ENCODE measurements around the gene UNC5CL. TPM values are rescaled to one million over a fixed set of nuclear protein-coding genes. Genes with fewer than 3 reads are reported as not detected.

Gene UNC5CL
- total RNA-seq, 1 experiment from 2014 or later = 2.2 TPM

DNA sequence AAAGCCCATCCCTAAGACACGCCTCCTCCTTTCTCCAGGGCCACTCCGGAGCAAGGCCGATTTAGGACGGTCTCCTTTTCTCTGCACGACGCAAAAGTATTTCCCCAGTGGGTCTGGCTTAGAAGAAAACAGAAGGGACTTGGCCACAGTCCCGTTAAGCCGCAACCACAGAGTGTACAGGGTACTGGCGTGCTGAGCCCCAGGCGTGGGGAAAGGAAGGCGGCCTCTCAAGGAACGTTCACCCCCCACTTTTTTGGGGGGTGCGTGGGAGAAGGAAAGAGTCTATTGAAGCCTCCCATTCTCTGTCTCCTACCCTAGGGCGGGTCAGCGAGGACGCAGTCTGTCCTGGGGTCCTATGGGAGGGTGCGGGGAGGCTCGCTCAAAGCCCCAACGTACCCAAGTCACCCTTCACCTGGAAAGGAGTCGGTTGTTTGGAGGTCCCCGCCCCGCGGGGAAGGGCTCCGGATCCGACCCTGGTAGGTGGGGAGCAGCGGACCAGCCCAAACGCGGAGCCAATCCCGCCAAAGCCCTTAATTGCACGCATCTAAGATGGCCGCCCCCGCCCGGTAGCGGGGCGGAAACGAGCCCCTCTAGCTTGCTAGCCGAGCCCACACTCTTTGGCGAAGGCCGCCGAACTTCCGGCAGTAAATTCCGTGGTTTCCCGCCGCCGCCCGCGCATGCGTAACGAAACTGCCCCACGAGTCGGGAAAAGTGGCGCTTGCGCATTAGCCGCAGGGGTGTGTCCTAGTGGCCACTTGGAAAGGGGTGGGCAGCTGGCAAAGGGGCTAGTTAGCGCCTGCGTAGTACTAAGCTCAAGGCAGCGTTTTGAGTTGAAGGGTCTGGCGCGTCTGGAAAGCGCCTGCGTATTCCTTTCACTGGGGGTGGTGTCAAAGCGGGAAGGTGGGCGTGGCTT, 33.2 kb upstream of the UNC5CL start, which contains the start of gene OARD1 (continued):
- TF ChIP-seq YY1 (IDR thresholded peaks at IDR 0.05; ENCODE audit: extremely low read depth, insufficient replicate concordance, low read depth, low read length) (peak; percentile 97), ELF1 (IDR thresholded peaks at IDR 0.05; ENCODE audit: borderline replicate concordance, low read depth) (peak; percentile 54; the same call in 1 of the 2 replicates), RAD21 (IDR thresholded peaks at IDR 0.05; ENCODE audit: low read depth) (no peak), POLR2A (IDR thresholded peaks at IDR 0.05; ENCODE audit: borderline replicate concordance, extremely low read depth, insufficient read depth, insufficient read length) (peak; percentile 25), ZFX (IDR thresholded peaks at IDR 0.05) (0 out of 2 replicates have a peak, but pooled peaks have one; percentile 22)
- TF ChIP-seq, protein P1, sequence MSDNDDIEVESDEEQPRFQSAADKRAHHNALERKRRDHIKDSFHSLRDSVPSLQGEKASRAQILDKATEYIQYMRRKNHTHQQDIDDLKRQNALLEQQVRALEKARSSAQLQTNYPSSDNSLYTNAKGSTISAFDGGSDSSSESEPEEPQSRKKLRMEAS (IDR thresholded peaks at IDR 0.05) = no peak

DNA sequence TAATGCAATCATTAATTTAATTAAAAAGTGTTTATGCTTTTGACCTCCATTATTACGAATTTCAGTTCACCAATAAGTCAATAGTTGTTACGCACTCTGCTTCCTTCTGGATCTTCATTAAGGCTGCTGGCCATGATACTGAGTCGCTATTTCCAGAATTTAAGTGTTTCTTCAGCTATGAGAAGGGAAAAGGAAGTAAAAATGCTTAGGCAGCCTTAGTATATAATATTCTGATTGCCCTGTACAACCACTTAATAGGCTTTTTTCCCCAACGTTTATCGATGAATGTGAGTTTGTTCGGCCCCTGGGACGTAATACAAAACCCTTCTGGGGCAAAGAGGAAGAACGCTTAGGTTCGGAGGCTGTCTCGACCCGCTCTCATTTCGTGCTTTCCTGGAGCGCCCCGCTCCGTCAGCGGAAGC, 32.5 kb upstream of the UNC5CL start:
- BruUV-seq (replicated peaks) = TSS peak; percentile 60
- ChIA-PET RAD21 (ENCODE audit: low non-redundant PET in 1 of 2, low total read pairs in 2 of 2, uncharacterized antibody in 2 of 2, unreplicated experiment in 2 of 2) (no interaction called here), POLR2A (no interaction called here), CTCF (interaction anchor here (2.8 kb wide), 1 partner anchor 31 kb away, joined by 9 read pairs; the partner anchor contains the start of gene UNC5CL)
- H3K9ac ChIP-seq (ENCODE audit: low read length) = peak overlapping the region; percentile 94
- no peaks in the 10 kb centered on the region for H3K9me3 ChIP-seq (ENCODE audit: control insufficient read depth in 1 of 2, insufficient read depth in 1 of 2, low read depth in 1 of 2, low read length in 2 of 2)
- peak overlapping the region; percentile 93 for H3K4me2 ChIP-seq (ENCODE audit: low read length)
- H3K27ac ChIP-seq (ENCODE audit: low read depth, low read length) = peak overlapping the region; percentile 98
- peak overlapping the region; percentile 67 to 77 for H3K4me3 ChIP-seq (replicated peaks in 1 of 2; ENCODE audit: low read depth in 1 of 2, low read length in 2 of 2)
- intact Hi-C loops (cut with micrococcal nuclease) = no loop called here
- no peaks in the 10 kb centered on the region for H3K9me2 ChIP-seq (ENCODE audit: insufficient read depth)
- DNase-seq (ENCODE audit: low read depth, low spot score) (no peak), ATAC-seq (no peak)
- no peak overlapping the region for H2AFZ ChIP-seq (ENCODE audit: low read depth, low read length, poor library complexity, severe bottlenecking)
- H3K36me3 ChIP-seq (ENCODE audit: control insufficient read depth in 1 of 2, insufficient read depth in 2 of 2, low read length in 2 of 2) = no peaks in the 10 kb centered on the region
- no peaks in the 10 kb centered on the region for H4K20me1 ChIP-seq (ENCODE audit: insufficient read depth)
- peaks cover 7 to 16% of the 10 kb centered on the region in 2 experiments; a peak in 3 of 4 replicates for H3K4me1 ChIP-seq (ENCODE audit: control insufficient read depth in 1 of 2, insufficient read depth in 2 of 2, low read length in 2 of 2)
- no peaks in the 10 kb centered on the region for H3K27me3 ChIP-seq (ENCODE audit: insufficient read depth, low read length)
- peaks cover 45% of the 10 kb centered on the region for H3K79me2 ChIP-seq (ENCODE audit: insufficient read depth, low read length)
- no peak for TF ChIP-seq SRF (IDR thresholded peaks at IDR 0.05; ENCODE audit: low read depth)
- TF ChIP-seq POLR2A (IDR thresholded peaks at IDR 0.05; ENCODE audit: borderline replicate concordance, extremely low read depth, insufficient read depth, insufficient read length) = no peak
- no peak for TF ChIP-seq TCF7L2 (IDR thresholded peaks at IDR 0.05; ENCODE audit: borderline replicate concordance, extremely low read depth, insufficient read depth, insufficient read length)
- TF ChIP-seq, protein P2, sequence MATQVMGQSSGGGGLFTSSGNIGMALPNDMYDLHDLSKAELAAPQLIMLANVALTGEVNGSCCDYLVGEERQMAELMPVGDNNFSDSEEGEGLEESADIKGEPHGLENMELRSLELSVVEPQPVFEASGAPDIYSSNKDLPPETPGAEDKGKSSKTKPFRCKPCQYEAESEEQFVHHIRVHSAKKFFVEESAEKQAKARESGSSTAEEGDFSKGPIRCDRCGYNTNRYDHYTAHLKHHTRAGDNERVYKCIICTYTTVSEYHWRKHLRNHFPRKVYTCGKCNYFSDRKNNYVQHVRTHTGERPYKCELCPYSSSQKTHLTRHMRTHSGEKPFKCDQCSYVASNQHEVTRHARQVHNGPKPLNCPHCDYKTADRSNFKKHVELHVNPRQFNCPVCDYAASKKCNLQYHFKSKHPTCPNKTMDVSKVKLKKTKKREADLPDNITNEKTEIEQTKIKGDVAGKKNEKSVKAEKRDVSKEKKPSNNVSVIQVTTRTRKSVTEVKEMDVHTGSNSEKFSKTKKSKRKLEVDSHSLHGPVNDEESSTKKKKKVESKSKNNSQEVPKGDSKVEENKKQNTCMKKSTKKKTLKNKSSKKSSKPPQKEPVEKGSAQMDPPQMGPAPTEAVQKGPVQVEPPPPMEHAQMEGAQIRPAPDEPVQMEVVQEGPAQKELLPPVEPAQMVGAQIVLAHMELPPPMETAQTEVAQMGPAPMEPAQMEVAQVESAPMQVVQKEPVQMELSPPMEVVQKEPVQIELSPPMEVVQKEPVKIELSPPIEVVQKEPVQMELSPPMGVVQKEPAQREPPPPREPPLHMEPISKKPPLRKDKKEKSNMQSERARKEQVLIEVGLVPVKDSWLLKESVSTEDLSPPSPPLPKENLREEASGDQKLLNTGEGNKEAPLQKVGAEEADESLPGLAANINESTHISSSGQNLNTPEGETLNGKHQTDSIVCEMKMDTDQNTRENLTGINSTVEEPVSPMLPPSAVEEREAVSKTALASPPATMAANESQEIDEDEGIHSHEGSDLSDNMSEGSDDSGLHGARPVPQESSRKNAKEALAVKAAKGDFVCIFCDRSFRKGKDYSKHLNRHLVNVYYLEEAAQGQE (IDR thresholded peaks at IDR 0.05; ENCODE audit: low read depth) = no peak
- TF ChIP-seq FOSL1 (IDR thresholded peaks at IDR 0.05; ENCODE audit: low read depth) = no peak
- 0 out of 2 replicates have a peak, but pooled peaks have one; percentile 55 for TF ChIP-seq SIN3A (IDR thresholded peaks at IDR 0.05; ENCODE audit: low read depth)
- no peak for TF ChIP-seq EZH2 (IDR thresholded peaks at IDR 0.05)
- TF ChIP-seq EZH2phosphoT487 (IDR thresholded peaks at IDR 0.05; ENCODE audit: borderline replicate concordance) = no peak
- TF ChIP-seq, protein P3, sequence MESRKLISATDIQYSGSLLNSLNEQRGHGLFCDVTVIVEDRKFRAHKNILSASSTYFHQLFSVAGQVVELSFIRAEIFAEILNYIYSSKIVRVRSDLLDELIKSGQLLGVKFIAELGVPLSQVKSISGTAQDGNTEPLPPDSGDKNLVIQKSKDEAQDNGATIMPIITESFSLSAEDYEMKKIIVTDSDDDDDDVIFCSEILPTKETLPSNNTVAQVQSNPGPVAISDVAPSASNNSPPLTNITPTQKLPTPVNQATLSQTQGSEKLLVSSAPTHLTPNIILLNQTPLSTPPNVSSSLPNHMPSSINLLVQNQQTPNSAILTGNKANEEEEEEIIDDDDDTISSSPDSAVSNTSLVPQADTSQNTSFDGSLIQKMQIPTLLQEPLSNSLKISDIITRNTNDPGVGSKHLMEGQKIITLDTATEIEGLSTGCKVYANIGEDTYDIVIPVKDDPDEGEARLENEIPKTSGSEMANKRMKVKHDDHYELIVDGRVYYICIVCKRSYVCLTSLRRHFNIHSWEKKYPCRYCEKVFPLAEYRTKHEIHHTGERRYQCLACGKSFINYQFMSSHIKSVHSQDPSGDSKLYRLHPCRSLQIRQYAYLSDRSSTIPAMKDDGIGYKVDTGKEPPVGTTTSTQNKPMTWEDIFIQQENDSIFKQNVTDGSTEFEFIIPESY (IDR thresholded peaks at IDR 0.05; ENCODE audit: extremely low read depth, insufficient replicate concordance, low read length) = no peak
- no peak for TF ChIP-seq JUND (IDR thresholded peaks at IDR 0.05)
- TF ChIP-seq EGR1 (IDR thresholded peaks at IDR 0.05; ENCODE audit: low read depth) = no peak
- no peak for TF ChIP-seq ELF1 (IDR thresholded peaks at IDR 0.05; ENCODE audit: borderline replicate concordance, low read depth)
- TF ChIP-seq, protein P1 (IDR thresholded peaks at IDR 0.05) = 0 out of 2 replicates have a peak, but pooled peaks have one; percentile 9
- TF ChIP-seq YY1 (IDR thresholded peaks at IDR 0.05; ENCODE audit: extremely low read depth, insufficient replicate concordance, low read depth, low read length) = no peak
- peak; percentile 74; the same call in 1 of the 2 replicates for TF ChIP-seq POLR2AphosphoS5 (IDR thresholded peaks at IDR 0.05; ENCODE audit: low read depth, low read length)
